ENCODE results near the gene CEMIP. TPM values are rescaled to one million over a fixed set of nuclear protein-coding genes. Genes with fewer than 3 reads are reported as not detected.

The CEMIP gene
- total RNA-seq, 6 donors from 2014 or later: 0.59 to 38.8 (median 5.7) TPM

DNA sequence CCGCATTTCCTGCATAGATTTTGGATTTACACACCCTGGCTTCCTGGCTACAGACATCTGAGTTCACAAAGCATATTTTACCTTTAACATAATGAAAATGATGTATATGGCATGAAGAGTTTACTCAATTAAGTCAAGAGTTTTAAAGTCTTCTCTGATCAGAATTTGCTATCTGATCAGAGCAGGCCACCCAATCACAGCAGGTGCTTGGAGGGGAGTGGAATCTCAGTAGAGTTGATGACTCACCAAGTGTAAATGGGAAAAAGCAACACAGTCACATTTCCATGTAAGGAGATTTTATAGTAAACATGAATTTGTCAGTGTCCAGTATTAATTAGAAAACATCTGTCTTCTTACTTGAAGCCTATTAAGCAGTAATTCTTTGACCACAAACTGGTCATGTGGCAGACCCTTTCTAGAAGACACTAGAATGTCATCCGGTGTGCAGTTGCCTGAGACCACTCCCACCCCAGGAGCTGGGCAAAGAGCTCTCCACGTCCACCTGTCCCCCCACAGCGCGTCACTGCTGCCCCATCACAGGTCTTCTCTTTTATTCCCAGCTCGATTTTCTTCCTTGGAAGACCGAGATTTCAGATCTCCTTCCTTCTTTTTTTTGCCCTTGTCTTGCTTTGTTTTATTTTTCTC, 199.6 kb downstream of the CEMIP start:
- DNase-seq: no peak
- no peaks in the 10 kb centered on the region for H3K9me3 ChIP-seq
- WGBS, 2 donors: 91 to 92% methylated on average over 7 of the region's 7 CpGs
- H3K36me3 ChIP-seq: peaks cover 8 to 49% (median 19%) of the 10 kb centered on the region in 4 donors
- peaks cover 3 to 13% (median 8%) of the 10 kb centered on the region in 4 donors for H3K4me1 ChIP-seq
- no peaks in the 10 kb centered on the region for H3K27me3 ChIP-seq
- TF ChIP-seq EP300 (IDR thresholded peaks at IDR 0.05) (no peak), POLR2AphosphoS5 (IDR thresholded peaks at IDR 0.05) (no peak), POLR2A (IDR thresholded peaks at IDR 0.05) (no peak)
- TF ChIP-seq, protein P1, sequence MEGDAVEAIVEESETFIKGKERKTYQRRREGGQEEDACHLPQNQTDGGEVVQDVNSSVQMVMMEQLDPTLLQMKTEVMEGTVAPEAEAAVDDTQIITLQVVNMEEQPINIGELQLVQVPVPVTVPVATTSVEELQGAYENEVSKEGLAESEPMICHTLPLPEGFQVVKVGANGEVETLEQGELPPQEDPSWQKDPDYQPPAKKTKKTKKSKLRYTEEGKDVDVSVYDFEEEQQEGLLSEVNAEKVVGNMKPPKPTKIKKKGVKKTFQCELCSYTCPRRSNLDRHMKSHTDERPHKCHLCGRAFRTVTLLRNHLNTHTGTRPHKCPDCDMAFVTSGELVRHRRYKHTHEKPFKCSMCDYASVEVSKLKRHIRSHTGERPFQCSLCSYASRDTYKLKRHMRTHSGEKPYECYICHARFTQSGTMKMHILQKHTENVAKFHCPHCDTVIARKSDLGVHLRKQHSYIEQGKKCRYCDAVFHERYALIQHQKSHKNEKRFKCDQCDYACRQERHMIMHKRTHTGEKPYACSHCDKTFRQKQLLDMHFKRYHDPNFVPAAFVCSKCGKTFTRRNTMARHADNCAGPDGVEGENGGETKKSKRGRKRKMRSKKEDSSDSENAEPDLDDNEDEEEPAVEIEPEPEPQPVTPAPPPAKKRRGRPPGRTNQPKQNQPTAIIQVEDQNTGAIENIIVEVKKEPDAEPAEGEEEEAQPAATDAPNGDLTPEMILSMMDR (IDR thresholded peaks at IDR 0.05): no peak
- ATAC-seq (ENCODE audit: low FRiP score in 2 of 2): no peak
- no peak overlapping the region for H3K4me3 ChIP-seq
- no peak overlapping the region for H3K27ac ChIP-seq

DNA sequence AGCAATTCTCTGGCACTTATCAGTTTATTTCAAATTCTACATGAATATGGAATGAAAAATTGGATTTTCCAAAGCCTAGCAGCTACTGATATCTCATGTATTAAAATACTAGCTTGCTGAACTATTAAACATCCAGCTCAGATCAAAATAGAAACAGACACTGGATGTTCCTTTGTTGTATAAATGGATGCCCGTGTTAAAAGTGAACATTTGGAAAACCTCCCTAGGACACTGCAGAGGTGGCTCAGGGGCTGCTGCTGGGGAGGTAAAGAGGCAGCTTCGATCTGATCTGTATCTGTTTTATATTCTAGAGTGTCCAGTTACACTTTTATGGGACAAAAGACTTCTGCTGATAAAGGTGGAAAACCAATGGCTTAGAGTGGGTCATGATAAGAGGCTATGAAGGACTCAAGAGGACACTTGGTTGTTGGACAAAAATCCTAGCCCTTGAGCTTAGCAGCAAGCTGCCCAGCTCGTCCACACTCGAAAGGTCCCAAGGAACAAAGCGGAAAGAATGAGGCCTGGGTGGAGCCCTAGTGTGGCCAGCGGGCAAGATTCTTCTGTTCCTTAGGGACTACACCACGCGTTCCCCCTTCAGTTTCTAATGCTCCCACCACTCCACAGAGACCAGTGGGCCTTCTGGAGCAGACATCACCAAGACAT, 200.5 kb downstream of the CEMIP start:
- no peaks in the 10 kb centered on the region for H3K27me3 ChIP-seq
- ATAC-seq (ENCODE audit: low FRiP score in 2 of 2) (no peak), DNase-seq (no peak)
- H3K27ac ChIP-seq: no peak overlapping the region
- no peak overlapping the region for H3K4me3 ChIP-seq
- peaks cover 6 to 13% (median 9%) of the 10 kb centered on the region in 4 donors for H3K4me1 ChIP-seq
- no peaks in the 10 kb centered on the region for H3K9me3 ChIP-seq
- WGBS, 2 donors: 80 to 82% methylated on average over 8 of the region's 8 CpGs
- peaks cover 8 to 49% (median 19%) of the 10 kb centered on the region in 4 donors for H3K36me3 ChIP-seq
- TF ChIP-seq POLR2AphosphoS5 (IDR thresholded peaks at IDR 0.05): no peak
- TF ChIP-seq, protein P1 (IDR thresholded peaks at IDR 0.05): no peak
- TF ChIP-seq EP300 (IDR thresholded peaks at IDR 0.05): no peak
- no peak for TF ChIP-seq POLR2A (IDR thresholded peaks at IDR 0.05)

DNA sequence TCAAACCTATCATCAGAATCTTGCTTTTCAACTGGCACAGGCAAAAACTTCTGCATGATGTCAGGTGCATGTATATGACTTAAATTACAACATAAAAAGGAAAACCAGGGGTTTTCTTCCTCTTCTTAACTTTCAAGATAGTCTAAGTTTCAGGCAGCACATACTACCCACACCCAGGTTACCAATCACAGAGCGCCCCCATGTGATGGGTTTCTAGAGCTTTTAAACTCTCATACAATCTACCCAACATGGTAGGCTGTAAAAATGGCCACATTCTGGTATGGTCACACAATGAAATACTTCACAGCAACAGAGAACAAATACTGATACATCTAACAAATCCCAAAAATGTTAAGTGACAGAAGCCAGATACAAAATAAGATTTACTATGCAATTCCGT, 203.0 kb downstream of the CEMIP start:
- Histone ChIP-seq H3K4me1 (peaks cover 24 to 32% (median 24%) of the 10 kb centered on the region in 4 donors), H3K36me3 (peaks cover 8 to 42% (median 19%) of the 10 kb centered on the region in 4 donors)

GRCh38 chr15:80982839-80983238, 203.7 kb downstream of the CEMIP start:
- no peak for DNase-seq
- Histone ChIP-seq H3K9me3 (no peaks in the 10 kb centered on the region), H3K4me3 (no peak overlapping the region), H3K27me3 (no peaks in the 10 kb centered on the region), H3K36me3 (peaks cover 8 to 40% (median 19%) of the 10 kb centered on the region in 4 donors), H3K4me1 (peaks cover 24 to 33% (median 25%) of the 10 kb centered on the region in 4 donors), H3K27ac (no peak overlapping the region)
- TF ChIP-seq EP300 (IDR thresholded peaks at IDR 0.05) (no peak), POLR2AphosphoS5 (IDR thresholded peaks at IDR 0.05) (no peak), POLR2A (IDR thresholded peaks at IDR 0.05) (no peak)
- TF ChIP-seq, protein P1 (IDR thresholded peaks at IDR 0.05): no peak
- no peak for ATAC-seq (ENCODE audit: low FRiP score in 2 of 2)
- WGBS, 2 donors: 84 to 91% methylated on average over 5 of the region's 5 CpGs

More for the DNA sequence above, 203.0 kb downstream of the CEMIP start:
- H3K9me3 ChIP-seq: no peaks in the 10 kb centered on the region
- H3K4me3 ChIP-seq: no peak overlapping the region
- 91 to 92% methylated on average over 2 of the region's 2 CpGs for WGBS, 2 donors
- no peak overlapping the region for H3K27ac ChIP-seq
- ATAC-seq (ENCODE audit: low FRiP score in 2 of 2) (no peak), DNase-seq (no peak)
- TF ChIP-seq POLR2A (IDR thresholded peaks at IDR 0.05) (no peak), EP300 (IDR thresholded peaks at IDR 0.05) (no peak), POLR2AphosphoS5 (IDR thresholded peaks at IDR 0.05) (no peak)
- TF ChIP-seq, protein P1 (IDR thresholded peaks at IDR 0.05): no peak
- H3K27me3 ChIP-seq: no peaks in the 10 kb centered on the region
